HS-27A (cell line): Measurements from ENCODE around the gene CLCN5.

Experiments used
- DNase-seq: peaks from one replicate; pipeline ENCODE4 v3.0.0-alpha.2; 2012; ENCODE audit warnings: low read depth, missing footprints

The CLCN5 gene

DNA sequence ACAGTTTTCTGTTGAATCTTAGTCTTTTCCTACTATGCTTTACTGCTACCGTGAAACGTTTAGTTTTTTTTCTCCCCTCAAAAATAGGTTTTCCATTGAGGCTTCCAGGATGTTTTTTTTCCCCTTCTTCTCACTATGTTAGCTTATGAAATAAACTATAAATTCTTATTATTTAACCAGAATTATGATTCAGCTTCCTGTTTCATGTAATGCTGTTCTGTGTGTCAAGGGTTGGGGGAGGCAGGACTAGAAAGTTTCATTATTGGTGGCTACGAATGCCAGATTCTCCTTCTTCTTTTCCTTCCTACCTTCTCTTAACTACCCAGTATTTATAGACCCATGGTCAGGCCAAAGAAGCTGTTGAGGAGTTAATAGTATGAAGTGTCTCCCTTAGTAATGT is 11.8 kb downstream of the CLCN5 start:
- no peak for DNase-seq

DNA sequence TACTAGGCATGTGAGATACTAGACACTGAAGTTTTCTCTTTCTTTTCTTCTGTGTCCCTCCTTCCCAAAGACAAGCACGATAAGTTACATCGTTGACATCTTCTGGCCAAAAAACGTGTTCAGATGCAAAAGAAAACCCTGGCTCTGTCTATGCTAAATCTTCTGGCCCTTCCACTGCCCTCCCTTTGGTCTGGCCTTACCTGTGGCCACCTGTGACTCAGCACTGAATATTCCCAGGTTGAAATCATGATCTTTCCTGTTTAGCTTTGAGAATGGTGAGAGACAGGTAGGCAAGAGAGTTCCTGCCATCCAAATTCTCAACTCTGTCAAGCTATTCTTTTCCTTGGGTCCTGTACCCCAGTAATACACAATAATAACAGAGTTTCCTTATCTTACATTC is 12.3 kb downstream of the CLCN5 start:
- DNase-seq: no peak

DNA sequence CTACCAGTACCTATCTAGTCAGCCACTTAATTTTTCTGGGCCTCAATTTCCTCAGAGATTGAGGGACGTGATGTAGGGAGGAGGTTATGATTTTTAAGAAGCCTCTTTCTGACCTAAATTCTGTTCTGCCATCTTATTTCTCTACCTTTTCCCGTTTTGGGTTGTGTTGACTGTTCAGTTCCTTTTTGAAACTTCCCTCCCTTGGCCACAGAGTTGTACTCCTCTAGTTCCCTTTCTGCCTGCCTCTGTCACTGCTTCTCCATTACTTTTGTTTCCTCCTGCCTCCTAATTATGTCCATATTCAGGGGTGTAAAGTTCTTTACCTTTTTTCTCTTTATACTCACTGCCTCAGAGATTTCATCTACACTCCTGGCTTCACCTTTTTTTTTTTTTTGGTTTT is 25.4 kb downstream of the CLCN5 start:
- DNase-seq: no peak

DNA sequence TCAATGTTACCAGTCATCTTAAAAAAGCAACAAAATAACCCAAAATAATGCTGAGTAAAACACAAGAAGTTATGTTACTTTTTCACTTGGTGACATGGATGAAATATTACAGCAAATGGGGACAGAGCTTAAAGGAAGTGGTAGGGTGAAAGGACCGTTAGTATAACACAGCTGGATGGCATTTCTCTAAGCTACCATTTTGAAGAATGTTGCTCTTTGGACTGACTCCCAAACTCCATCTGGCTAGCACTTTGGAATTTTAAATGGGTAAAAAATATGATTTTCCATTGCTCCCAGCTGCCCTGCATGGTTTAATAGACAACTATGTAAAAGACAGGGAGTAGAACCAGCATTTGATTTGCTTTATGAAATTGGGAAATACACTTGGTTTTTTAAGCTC is 27.6 kb downstream of the CLCN5 start:
- no peak for DNase-seq

DNA sequence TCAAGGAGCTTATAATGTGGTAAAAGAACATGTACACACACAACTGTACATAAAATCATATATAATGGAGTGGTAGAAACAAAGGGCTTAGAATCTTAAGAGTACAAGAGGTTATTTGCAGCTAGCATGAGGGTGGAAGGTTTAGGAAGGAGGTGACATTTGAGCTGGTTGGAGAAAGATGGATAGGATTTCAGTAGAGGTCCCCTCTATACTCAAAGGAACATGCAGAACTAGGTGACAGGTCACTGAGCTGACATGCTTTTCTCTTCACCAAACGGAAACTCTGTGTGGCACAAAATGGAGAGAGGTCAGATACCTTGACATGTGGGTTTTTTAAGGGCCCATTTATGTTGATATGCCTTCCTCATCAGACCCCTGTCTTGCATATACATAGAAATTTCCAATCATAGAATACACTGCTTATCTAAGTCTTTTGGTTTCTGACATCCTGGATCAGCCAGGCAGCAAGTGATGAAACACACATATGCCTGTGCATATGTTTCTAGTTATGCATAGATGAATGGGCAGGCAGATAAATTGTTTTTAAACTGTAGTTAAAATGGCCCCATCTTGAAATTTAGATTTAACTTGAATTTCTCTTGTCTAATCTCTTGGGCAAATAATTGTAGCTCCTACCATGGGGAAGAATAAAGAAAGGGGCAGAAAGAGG is 29.3 kb downstream of the CLCN5 start:
- DNase-seq: no peak

DNA sequence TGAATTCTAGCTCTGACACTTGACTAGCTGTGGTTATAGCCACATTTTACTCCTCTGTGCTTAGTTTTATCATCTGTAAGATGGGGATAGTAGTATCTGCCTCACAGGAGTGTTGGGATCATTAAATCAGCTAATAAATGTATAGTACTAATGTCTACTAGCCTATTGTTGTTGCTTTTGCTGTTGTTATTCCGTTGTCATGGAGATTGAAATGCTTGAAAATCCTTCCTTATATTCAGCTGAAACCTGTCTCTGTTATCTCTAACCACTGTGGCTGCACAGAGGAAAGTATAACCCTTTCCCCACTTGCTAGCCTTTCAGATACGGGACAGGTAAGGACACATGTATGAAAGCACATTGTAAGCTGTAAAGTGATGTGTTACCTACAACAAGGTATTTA is 33.9 kb downstream of the CLCN5 start:
- no peak for DNase-seq

DNA sequence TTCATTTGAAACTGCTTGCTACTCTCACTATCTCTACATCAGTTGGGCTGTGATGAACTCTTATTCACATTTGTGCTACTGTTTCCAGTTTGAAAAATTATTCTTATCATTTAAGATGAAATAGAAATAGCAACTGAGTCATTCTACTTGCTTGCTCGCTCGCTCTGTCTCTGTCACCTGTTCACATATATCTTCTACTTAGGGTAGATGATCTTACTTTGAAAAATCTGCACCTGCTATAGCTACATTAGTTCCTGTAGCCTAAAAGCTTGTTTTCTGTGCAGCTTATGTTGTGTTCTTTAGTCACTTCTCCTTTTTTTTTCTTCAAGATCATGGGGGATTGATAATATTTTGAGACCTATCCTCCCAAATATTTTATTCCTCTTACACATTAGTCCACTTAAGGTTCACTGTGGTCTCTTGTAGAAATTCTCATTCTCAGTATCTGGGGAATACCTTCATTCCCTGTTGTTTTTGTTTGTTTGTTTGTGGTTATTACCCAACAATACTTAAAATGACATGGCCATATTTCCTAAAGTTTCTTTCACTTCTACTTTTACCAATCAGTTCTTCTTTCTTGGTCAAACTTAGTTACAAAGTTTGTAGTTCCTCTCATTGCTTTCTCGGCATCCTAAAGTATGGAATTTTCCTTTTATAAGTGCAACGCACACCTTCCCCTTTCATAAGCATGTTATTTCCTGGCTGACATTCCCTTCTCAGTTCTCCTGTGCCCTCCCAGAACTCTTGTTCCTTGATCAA is 36.5 kb downstream of the CLCN5 start:
- no peak for DNase-seq

DNA sequence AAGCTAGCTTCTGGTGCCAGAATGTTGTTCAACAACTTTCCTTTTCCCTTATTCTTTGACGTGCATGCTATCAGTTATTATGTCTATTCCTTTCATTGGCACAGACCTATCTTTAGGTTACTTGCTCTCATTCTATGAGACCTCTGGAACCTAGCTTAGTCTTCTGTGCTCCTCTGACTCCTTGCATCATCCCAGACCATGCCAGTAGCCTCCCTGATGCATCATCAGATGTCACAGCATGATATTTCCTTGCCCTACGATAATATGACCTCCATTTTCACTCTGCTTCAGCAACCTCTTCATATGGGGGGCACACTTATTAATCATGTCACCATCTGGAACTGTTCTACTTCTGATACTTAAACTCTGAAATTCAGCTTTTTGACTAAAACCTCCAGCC is 37.2 kb downstream of the CLCN5 start:
- no peak for DNase-seq

DNA sequence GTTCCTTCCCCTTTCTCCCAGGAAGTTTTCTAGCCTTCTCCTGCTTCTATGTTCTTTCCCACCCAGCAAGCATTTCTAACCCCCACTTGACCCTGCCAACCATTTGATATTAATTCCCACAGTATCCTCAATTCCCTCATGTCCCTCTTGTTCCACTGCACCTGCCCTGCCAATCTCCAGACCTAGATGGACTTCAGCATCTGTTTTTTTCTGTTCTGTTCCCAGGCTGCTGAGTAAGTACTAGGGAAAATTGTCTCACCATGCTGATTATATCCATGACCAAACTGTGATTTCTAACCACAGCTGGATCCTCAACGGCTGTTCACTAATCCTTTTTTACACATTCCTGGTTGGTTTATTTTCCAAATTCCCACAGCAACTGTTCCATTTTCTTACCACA is 37.7 kb downstream of the CLCN5 start:
- no peak for DNase-seq

DNA sequence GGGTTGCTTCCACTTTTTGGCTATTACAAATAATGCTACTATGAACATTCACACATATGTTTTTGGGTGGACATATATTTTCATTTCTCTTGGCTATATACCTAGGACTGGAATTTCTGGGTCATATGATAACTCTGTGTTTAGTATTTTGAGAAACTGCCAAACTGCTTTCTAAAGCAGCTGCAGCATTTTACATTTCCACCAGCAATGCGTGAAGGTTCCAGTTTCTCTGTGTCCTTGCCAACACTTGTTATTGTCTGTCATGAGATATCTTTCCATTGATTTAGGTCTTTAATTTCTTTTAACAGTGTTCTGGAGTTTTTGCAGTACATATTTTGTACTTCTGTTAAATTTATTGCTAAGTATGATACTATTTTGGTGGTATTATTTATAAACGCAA is 48.3 kb downstream of the CLCN5 start:
- DNase-seq: no peak

DNA sequence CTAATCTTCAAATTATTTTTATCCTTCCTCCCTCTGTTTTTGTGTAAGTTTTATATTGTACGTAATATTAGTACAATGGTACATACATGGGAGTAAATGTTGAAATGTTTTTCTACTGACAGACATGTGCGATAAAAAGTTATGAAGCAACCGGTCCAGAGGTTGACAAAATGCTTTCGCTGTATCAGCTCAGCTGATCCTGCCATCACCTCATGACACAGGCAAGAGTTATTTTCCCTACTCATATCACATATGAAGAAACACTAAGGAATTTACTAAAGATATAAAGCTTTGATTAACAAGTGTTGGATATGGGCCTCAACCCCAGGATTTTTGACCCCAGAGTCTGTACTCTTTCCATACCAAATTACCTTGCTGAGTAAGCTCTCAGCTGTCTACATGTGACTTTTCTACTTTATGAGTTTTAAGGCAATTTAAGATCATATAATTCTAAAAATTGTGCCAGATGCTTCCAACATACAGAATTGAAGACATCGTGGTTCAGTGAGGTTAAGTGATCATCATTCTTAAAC is 50.0 kb downstream of the CLCN5 start:
- DNase-seq: no peak

DNA sequence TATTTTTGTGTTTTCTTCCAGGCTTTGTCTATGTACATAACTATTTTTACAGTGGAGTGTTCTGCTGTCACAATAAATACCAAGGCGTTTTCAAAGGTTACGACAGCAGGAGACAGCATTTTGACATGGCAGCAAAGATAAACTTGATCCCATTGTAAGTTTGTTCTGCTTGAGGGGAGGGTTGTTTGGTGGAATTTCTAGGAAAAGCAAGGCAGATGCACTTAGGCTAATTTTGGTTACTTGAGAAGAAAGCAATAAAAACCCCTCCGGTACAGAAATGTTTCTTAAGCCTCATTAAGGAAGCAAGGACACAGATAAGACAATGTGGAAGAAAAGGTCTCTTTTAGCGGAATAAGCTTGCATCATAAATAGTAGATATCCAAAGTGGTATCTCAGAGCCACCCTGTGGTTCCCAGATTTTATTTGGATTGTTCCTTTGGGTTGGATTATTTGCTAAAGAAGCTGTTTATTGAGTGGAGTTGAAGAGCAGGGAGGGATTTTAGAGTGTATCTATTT is 54.3 kb downstream of the CLCN5 start:
- no peak for DNase-seq

DNA sequence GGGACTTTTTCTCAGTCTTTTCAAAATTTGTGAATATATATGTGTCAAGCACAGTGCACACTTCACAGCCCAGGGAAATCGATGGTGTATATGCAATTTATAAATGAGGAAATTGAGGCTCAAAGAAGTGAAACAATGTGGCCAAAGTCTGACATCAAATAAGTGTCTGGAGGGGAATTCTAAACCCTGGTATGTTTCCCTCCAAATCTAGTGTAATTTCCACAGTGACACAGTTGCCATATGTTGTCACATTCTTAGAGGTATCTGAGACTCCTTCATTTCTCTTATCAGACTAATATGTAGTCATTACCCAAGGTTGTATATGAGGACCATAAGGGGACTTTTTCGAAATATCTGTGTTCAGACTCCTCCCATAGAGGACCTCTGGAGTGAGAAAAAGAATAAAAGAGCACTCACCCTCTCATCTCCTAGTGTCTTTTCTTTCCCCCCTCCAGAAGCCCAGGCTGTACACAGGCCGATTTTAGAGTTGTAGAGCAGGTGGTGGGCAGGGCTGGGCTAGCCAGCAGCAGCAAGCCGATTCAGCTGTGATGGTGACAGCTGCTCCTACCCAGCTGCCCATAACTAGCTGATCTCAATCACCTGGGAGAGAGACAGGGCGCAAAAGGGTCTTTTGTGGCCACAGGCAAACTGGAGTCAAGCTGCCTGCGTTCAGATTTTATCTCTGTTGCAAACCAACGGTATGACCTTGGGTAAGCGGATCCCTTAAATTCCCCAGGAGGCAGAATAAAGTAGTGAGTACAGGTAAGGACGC is 55.1 kb downstream of the CLCN5 start:
- no peak for DNase-seq

DNA sequence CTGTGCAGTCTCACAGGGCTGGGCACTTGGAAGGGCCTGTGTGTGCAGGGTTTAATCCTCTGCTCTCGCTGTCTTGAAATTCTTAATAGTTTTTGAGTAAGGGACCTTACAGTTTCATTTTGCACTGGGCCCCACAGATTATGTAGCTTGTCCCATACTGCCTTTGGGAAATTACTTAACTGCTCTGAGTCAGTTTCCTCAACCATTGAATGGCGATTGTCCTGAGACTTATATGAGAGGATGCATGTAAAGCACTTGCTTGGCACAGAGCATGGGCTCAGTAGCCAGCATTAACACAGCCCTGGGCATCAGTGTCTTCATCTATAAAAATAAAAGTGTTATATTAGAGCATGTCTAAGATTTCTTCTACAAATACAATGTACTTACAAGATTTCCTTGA is 55.8 kb downstream of the CLCN5 start:
- no peak for DNase-seq

DNA sequence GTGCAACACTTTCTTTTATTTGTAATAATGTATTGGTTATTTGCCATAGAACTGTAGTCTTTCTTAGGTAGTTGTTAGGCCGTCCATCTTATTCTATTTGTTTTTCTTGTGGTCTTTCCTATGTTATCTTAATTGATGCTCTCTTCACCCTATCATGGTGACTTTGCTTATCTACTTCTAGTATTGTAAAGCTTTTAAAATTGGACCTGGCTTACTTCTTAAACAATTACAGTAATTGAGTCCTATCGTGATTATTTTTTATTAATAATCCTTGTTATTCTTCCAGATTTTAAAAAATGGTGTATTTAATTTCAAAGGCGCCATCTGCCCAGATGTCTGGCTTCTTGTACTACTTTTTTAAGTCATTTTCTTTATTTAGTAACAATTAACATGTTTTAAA is 63.7 kb downstream of the CLCN5 start:
- no peak for DNase-seq

DNA sequence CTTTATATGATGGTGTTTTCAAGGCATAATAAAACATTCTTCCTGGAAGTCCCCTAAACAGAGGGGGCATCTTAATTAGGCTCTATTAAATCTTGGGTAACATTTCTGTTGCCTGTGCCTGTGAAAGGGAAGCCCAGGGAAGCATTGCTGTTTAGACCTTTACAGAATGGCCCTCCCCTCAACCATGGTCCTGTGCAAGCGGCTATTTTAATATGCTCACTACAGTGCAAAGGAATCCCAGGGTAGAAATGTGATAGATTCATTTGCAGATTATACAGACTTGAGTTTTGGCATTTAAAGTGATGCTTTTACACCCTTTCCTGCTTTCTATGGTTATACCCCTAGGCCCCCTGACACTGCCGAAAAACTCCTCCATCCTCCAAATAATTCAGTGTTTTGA is 65.3 kb downstream of the CLCN5 start:
- no peak for DNase-seq

DNA sequence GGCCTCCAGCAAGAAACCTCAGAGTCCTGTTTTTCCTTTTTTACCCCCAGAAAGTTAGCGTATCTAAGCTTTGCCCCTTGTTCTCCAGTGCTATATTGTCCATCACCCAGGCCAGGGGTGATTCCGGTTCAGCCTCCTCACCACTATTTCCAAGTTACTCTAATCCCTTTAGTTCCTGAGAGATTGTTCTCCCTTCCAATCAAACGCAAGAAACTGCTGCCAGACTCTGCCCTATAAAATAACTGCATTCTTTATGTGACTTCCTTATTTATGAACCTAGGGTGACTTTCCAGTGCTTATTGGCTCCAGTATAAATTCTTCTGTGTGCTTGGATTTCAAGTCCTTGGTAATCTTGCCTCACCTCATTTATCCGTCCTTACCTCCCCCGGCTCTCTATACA is 65.7 kb downstream of the CLCN5 start:
- DNase-seq: no peak

DNA sequence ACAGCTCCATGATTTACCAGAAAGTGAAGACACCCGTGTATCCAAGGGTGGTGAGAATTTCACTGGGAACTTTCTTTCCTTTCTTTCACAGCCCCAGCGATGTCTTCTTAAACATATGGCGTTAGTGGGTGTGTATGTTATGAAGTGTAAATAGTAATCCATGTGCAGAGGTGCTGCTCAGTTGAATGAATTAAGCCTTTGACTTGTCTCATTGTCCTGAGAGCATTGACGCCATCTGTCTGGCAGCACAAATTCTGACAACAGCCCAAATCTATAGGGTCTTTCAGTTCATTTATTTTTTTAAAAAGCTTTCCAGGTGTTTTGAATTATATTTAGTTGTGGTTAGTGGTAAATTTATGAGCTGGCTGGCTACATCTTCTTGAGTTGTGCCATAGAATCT is 69.4 kb downstream of the CLCN5 start:
- DNase-seq: no peak

DNA sequence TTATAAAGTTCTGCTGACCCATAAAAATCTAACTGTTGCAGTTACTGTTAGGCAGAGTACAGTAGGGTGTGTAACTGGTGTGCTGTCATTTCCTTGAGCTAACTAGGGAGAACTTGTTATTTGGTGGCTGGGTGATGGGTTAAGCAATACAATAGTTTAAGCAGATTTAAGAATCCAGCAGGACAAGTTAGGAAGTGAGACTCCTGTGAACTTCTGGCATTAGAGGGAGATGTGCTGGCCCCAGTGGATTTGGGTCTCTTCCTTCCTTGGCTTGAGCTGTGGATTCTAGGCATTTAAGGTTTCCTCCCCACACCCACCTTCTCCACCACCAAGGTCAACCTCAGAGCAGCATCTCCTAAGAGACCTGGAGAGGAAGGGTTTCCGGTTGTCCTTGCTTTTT is 70.5 kb downstream of the CLCN5 start:
- DNase-seq: no peak

DNA sequence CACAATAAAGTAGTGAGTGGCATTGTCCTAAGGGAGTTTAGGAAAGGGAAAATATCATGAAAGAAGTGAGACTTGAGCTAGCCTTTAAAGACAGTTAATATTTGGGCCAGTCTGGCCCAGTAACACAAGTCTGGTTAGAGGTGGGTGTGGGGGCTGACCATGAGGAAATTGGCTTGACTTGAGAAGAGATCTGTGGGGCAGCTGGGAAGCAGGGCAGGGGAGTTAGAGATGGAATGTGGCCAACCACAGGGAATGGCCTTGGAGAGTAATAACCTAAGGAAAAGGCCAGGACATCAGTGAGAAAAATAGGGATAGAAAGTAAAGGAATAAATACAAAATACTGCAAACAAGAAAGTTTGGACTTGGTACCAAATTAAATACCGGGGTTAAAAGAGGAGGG is 71.3 kb downstream of the CLCN5 start:
- DNase-seq: no peak

DNA sequence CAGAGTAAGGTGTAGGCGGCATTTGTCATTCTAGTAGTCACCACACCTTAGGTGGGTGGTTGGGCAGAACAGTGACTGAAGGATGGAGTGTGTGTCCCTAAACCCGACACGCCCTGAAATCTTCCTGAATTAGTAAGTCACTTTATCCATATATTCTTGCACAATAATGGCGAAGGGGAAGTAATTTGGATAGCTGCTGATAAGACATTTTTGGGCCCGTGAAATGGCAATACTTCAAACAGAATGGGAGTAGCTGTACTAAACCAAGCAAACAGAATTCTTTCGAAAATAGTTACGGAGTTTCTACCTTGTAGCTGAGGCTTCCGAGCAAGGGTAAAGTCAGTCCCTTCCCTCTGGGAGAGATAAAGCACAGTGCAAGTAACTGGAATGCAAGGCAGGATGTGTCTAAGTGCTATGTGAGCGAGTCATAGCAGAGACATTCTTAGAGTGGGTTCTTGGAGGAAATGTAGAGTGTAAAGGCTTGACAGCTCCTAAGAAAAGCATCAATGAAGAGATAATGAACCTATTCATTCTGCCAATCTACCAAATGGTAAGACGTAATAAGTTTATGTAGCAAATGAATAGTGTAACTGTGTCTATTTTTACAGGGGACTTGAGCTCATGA is 72.8 kb downstream of the CLCN5 start:
- peak; percentile 9 for DNase-seq

DNA sequence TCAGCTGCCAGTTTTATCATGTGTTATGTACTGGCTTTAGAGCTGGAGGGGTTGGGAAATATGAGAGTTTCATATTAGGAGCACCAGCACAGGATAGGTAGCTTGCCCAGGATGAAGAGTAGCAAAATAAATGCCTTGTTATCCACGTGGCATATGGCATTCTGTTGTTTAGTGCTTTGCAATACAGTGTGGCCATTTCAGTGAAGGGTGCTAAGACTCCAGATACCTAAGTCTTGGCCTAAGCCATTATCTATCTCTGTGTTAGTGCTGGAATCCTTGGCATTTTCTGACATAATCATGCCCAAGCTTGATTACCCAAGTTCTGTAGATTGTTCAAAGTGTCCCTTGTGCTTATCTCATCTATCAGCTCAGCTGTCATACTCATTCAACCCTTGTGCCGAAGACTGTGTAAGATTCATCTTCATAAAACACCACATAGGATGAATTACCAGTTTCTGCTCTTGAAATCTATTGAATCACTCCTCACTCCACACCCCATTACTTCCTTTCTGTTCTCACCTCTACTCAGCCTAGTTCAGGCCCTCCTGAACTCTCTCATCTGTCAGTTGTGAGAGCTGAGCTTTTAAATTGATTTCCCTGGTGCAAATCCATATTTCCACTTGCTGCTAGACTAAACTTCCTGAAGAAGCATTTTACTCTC is 73.5 kb downstream of the CLCN5 start:
- no peak for DNase-seq
